Bronchial epithelial cell (primary cell): ENCODE data around the gene CTBP1. TPM values are rescaled to one million over a fixed set of nuclear protein-coding genes. Genes with fewer than 3 reads are reported as not detected.

Source experiments
- DNase-seq: peaks from one replicate; pipeline ENCODE4 v3.0.0-alpha.2; 2010; ENCODE audit warnings: low read depth
- FAIRE-seq: peaks from 2 replicates; lab custom pipeline; 2011; peaks lifted over from hg19 to GRCh38; lab: Jason Lieb, UNC
- H3K27me3 ChIP-seq: 2 replicates; pipeline ENCODE4 v1.5.1; 2011; ENCODE audit warnings: low read length; ENCODE audit not compliant: control insufficient read depth, insufficient read depth
- H3K36me3 ChIP-seq: 2 replicates; pipeline ENCODE4 v1.5.1; 2011; ENCODE audit warnings: low read length; ENCODE audit not compliant: control insufficient read depth, insufficient read depth
- H3K4me3 ChIP-seq: 2 replicates; pipeline ENCODE4 v1.5.1; 2011; ENCODE audit warnings: mild to moderate bottlenecking, low read depth, low read length, control low read depth
- total RNA-seq: library from RNA; depleted of rRNA; stranded (reverse); fragments of >200 nt; gene quantifications from 2 replicates; pipeline ENCODE4 v1.2.1, GENCODE V29; 2014
- TF ChIP-seq, protein P1 (sequence below): IDR thresholded peaks from 2 replicates; pipeline ENCODE4 v1.5.1; 2011; ENCODE audit warnings: mild to moderate bottlenecking, moderate library complexity, low read length, control low read depth, inconsistent platforms; ENCODE audit not compliant: insufficient read depth, severe bottlenecking

The CTBP1 gene
- total RNA-seq, 1 donor from 2014 or later: 173 TPM

DNA sequence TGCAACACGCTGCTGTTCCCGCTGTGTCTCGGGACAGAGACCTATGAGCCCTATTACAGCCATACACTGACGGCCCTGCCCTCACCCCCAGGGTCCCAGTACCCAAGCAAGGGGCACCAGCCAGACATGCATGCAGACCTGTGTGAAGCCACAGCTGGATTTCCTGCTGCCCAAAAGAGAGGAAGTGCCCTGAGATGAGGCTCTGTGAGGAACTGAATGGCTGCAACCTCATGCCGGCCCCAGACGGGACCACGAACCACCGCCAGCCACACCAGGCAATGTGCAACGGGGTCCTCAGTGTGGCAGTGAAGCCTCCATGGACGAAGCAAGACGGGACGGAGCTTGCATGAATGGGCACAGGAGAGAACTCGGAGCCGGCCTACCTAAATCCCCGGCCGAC, 21.1 kb downstream of the CTBP1 start:
- TF ChIP-seq, protein P1, sequence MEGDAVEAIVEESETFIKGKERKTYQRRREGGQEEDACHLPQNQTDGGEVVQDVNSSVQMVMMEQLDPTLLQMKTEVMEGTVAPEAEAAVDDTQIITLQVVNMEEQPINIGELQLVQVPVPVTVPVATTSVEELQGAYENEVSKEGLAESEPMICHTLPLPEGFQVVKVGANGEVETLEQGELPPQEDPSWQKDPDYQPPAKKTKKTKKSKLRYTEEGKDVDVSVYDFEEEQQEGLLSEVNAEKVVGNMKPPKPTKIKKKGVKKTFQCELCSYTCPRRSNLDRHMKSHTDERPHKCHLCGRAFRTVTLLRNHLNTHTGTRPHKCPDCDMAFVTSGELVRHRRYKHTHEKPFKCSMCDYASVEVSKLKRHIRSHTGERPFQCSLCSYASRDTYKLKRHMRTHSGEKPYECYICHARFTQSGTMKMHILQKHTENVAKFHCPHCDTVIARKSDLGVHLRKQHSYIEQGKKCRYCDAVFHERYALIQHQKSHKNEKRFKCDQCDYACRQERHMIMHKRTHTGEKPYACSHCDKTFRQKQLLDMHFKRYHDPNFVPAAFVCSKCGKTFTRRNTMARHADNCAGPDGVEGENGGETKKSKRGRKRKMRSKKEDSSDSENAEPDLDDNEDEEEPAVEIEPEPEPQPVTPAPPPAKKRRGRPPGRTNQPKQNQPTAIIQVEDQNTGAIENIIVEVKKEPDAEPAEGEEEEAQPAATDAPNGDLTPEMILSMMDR: no peak
- DNase-seq (no peak), FAIRE-seq (no peak)
- Histone ChIP-seq H3K27me3 (no peaks in the 10 kb centered on the region), H3K36me3 (peaks cover 51% of the 10 kb centered on the region), H3K4me3 (no peak overlapping the region)

DNA sequence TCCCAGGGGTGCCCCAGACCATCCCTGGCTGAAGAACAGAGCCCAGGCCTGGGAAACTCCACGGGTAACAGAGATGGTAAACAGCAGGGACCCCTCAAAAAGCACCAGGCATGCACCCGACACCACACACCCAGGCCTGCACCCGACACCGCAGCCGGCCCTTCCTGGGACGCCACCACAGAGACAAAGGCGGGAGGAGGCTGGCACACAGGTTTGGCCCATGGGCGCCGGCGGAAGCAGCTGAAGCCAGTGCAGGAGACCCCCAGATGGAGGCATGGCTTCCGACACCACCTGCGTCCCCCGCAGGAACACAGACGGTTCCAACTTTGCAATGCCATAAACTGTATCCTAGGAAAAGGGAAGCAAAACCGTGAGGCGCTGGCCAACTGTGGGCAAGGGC, 22.3 kb downstream of the CTBP1 start:
- TF ChIP-seq, protein P1: no peak
- Histone ChIP-seq H3K27me3 (no peaks in the 10 kb centered on the region), H3K36me3 (peaks cover 50% of the 10 kb centered on the region), H3K4me3 (no peak overlapping the region)
- no peak for FAIRE-seq
- DNase-seq: no peak

DNA sequence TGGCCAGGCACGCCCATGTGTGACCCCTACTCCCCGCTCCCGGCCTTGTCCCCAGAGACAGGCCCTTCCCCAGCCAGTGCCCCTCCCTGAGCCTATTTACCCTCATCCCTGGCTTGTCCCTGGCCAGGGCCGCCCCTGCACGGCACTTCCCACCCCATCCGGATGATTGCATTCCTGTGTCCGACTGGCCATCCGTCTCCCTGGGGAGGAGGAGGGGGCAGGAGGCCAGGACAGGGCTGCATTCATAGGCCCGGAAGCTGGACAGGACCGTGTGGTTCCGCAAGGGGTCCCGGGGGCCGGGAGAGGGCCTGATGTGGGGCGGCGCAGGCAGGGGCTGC, 22.8 kb downstream of the CTBP1 start:
- no peaks in the 10 kb centered on the region for H3K27me3 ChIP-seq
- H3K36me3 ChIP-seq: peaks cover 47% of the 10 kb centered on the region
- H3K4me3 ChIP-seq: no peak overlapping the region
- no peak for DNase-seq
- TF ChIP-seq, protein P1: no peak
- FAIRE-seq: no peak

DNA sequence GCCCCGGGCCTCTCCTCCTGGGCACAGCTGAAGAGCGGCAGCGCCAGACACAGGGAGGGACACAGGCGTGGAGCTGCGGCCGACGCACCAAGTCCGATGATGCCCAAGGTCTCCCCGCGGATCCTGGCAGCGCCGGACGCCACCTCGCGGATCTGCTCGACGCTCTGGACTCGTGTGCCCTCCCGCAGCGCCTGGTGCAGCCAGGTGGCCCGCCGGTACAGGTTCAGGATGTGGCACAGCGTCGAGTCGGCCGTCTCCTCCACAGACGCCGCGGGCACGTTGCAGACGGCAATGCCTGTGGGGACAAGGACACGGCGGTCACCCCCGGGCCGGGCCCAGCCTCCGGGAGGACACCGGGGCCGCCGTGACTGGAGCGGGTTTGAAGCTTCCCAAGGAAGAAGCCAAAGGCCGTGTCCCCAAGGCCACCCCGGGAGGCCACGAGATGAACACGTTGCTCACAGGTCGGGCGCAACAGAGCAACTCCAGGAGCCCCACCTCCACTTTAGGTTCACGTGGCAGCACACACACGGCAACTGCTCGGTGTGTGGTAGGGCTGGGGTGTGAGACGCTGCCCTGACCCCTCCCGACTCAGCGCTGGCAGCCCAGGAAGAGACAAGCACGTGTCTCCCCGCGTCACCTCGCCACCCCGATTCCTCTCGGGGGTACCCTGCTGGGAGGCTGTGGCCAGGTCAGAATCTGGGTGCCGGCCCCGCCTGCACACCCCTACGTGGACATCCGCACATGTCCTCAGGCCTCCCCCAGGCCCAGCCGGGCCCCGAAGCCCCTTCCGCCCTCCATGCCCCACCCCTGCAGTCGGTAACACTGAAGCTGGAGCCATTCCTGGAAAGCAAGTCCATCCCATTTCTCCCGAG, 23.4 kb downstream of the CTBP1 start:
- H3K4me3 ChIP-seq: no peak overlapping the region
- no peak for DNase-seq
- TF ChIP-seq, protein P1: no peak
- no peak for FAIRE-seq
- H3K36me3 ChIP-seq: peaks cover 44% of the 10 kb centered on the region
- H3K27me3 ChIP-seq: no peaks in the 10 kb centered on the region

DNA sequence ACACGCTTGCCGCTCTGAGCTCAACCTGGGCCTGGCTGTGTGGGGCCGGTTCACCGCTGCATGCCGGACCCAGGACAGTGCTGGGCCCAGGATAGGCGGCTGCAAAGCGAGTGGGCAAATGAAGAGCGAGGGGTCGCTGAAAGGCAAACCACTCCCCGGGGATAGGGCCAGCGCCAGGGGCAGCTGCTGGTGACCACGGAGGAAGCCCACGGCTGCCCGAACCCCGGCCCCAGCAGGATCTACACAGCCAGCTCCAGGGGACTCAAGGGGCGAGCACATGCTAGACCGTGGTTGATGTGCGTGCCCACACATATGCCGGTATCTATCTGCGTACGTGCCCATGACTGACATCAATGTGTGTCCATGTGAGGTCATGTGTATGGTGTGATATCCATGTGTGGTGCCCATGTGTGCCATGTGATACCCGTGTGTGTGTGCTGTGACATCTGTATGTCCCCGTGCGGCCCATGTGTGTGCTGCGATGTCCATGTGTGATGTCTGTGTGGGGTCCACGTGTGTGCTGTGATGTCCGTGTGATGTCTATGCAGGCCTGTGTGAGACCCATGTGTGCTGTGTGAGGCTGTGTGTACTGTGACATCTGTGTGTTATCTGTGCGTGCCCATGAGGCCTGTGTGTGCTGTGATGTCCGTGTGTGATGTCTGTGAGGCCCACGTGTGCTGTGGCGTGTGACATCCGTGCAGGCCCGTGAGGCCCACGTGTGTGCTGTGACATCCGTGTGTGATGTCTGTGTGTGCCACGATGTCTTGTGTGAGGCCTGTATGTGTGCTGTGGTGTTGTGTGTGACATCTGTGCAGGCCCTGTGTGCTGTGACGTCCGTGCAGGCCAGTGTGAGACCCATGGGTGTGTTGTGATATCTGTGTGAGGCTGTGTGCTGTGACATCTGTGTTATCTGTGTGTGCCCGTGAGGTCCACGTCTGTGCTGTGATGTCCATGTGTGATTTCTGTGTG, 24.8 kb downstream of the CTBP1 start:
- Histone ChIP-seq H3K4me3 (no peak overlapping the region), H3K36me3 (peaks cover 41% of the 10 kb centered on the region), H3K27me3 (no peaks in the 10 kb centered on the region)
- no peak for FAIRE-seq
- DNase-seq: no peak
- TF ChIP-seq, protein P1: no peak
